IgD-negative memory B cell (primary cell): ENCODE measurements around the gene UPB1. TPM values are rescaled to one million over a fixed set of nuclear protein-coding genes. Genes with fewer than 3 reads are reported as not detected.

Source experiments
- H3K27ac Mint-ChIP-seq, 3 donors: one replicate each; pipeline ENCODE4 v1.8.0; 2020 to 2022; ENCODE audit warnings: mild to moderate bottlenecking in 3 of 3, mixed read lengths in 3 of 3, moderate library complexity in 1 of 3
- H3K27me3 Mint-ChIP-seq: one replicate; pipeline ENCODE4 v1.8.0; 2021; ENCODE audit warnings: mixed read lengths
- H3K36me3 Mint-ChIP-seq: one replicate; pipeline ENCODE4 v1.8.0; 2020; ENCODE audit warnings: mild to moderate bottlenecking, mixed read lengths
- H3K4me1 Mint-ChIP-seq, 3 donors: one replicate each; pipeline ENCODE4 v1.8.0; 2020 to 2022; ENCODE audit warnings: mixed read lengths in 3 of 3, mild to moderate bottlenecking in 1 of 3
- H3K4me3 Mint-ChIP-seq, 4 donors: one replicate each; pipeline ENCODE4 v1.8.0; 2020 to 2022; ENCODE audit warnings: mild to moderate bottlenecking in 4 of 4, mixed read lengths in 4 of 4, moderate library complexity in 3 of 4
- H3K9me3 Mint-ChIP-seq, 3 donors: one replicate each; pipeline ENCODE4 v1.8.0; 2020 to 2021; ENCODE audit warnings: mixed read lengths in 3 of 3, mild to moderate bottlenecking in 1 of 3
- polyA plus RNA-seq: library from polyadenylated mRNA; unstranded; fragments of 300-500 nt; fragmentation: Illumina TruSeq; gene quantifications from one replicate; pipeline ENCODE4 v1.2.3, GENCODE V29; 2021

The UPB1 gene
- polyA plus RNA-seq, 1 donor from 2014 or later, result not detected

- Mint-ChIP-seq H3K36me3 (peaks cover 5% of the 10 kb centered on the region), H3K27me3 (no peaks in the 10 kb centered on the region), H3K9me3 (no peaks in the 10 kb centered on the region), H3K27ac (no peak overlapping the region), H3K4me3 (no peak overlapping the region), H3K4me1 (peaks cover 0 to 19% (median 17%) of the 10 kb centered on the region in 3 donors)
Measured at GRCh38 chr22:24567668-24568067, 72.5 kb downstream of the UPB1 start.

DNA sequence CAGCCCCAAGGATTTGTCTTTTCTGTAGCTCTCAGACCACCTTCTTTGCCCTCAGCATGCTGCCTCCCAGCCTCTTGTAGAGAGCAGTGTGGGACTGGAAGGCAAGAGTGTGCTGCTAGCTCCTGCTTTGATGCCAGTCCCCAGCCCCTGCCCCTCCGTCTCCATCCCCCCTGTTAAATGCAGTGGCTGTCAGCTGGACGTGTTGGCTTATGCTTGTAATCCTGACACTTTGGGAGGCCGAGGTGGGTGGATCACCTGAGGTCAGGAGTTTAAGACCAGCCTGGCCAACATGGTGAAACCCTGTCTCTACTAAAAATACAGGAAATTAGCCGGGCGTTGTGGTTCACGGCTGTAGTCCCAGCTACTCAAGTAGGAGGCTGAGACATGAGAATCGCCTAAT lies 76.1 kb downstream of the UPB1 start:
- peaks cover 0 to 8% (median 6%) of the 10 kb centered on the region in 3 donors for H3K4me1 Mint-ChIP-seq
- no peaks in the 10 kb centered on the region for H3K9me3 Mint-ChIP-seq
- H3K4me3 Mint-ChIP-seq, result peak overlapping the region in 1 of 4 donors; percentile 52
- no peak overlapping the region for H3K27ac Mint-ChIP-seq
- H3K27me3 Mint-ChIP-seq, result no peaks in the 10 kb centered on the region
- H3K36me3 Mint-ChIP-seq, result peaks cover 10% of the 10 kb centered on the region

DNA sequence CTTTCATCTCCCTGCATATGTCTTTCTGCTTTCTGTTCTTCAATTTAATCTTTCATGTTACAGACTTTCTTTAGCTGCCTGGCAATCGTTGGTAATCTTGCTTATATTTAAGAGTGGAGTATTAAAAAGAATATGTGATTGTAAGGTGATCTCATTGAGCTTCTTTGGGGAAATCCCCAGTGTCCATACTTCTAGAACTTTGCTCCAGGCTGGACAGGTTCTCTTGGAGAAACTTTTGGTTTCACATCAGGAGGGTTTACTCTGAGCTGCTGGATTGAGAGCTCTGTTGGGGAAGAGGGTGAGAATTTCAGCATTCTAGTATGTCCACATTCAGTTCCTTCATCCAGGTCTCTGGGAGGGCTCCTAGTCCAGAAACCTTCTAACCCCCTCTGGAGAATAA lies 81.6 kb downstream of the UPB1 start:
- no peaks in the 10 kb centered on the region for H3K9me3 Mint-ChIP-seq
- no peak overlapping the region for H3K4me3 Mint-ChIP-seq
- peaks cover 0 to 3% (median 0%) of the 10 kb centered on the region in 3 donors for H3K4me1 Mint-ChIP-seq
- H3K27me3 Mint-ChIP-seq, result no peaks in the 10 kb centered on the region
- H3K36me3 Mint-ChIP-seq, result peaks cover 6% of the 10 kb centered on the region
- H3K27ac Mint-ChIP-seq, result no peak overlapping the region

Other genes starting within 250 kb of the UPB1 start
- 19.3 TPM for gene SPECC1L, start 224.5 kb upstream of the UPB1 start, polyA plus RNA-seq
- gene ADORA2A, start 67.7 kb upstream of the UPB1 start, polyA plus RNA-seq, result 26.6 TPM
- gene GUCD1, start 59.8 kb downstream of the UPB1 start, polyA plus RNA-seq, result 323 TPM
- 141 TPM for gene SNRPD3, start 60.7 kb downstream of the UPB1 start, polyA plus RNA-seq
- 0.63 TPM for gene LRRC75B, start 97.7 kb downstream of the UPB1 start, polyA plus RNA-seq
- 10.8 TPM for gene GGT1, start 107.9 kb downstream of the UPB1 start, polyA plus RNA-seq